A549 treated with DMSO at 1 μM for 4 hours (cell line): ENCODE measurements around the gene SLC15A3. TPM values are rescaled to one million over a fixed set of nuclear protein-coding genes. Genes with fewer than 3 reads are reported as not detected.

Source experiments
- total RNA-seq: library from RNA; stranded (reverse); fragments of 200-300 nt; extraction: Qiagen RNA extraction; gene quantifications from 5 replicates; pipeline ENCODE4 v1.2.3, GENCODE V29; 2022; ENCODE audit warnings: low read depth

Gene SLC15A3
- not detected in 5 replicates for total RNA-seq

DNA sequence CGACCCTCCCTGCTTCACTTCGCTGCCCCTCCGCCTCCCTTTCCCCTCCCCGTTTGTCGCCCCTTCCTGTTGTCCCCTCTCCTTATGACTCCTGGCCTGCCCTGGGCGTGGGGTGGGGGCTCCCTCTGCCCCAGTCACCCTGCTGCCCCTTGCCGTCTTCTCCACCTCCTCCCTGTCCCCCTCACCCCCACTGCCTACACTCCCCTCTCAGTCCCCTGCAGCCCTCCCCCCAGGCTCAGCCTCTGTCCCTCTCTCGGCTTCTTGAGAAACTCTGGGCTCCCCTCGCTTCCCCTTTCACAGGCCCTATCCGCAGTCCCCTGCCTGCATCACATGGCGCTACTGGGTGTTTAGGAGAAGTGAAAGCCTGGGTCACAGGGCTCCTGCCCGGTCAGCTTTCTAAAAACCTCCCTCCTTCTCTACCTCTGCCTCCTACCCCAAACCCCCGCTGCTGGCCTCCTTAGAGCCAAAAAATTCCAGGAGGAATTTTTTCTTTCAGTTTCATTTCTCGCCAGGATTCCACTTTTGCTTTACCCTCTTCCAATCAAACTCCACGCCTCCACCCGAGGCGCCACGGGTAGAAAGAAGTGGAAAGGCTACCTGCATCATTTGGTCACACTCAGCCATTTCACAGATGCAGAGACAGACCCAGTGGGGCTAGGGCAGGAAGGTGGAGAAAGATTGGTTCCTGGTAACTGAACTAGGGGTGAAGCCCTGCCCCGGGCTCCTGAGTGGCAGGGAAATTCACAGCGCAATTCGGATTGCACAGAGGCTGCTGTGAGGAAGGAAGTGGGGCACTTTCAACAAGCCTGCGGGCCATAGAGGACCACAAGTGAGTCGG, at the start of gene SLC15A3:
SLC15A3 (minus strand) TSS at position 273 of the 838 bp plus-strand sequence. CDS start 625 bp downstream, outside the sequence.

DNA sequence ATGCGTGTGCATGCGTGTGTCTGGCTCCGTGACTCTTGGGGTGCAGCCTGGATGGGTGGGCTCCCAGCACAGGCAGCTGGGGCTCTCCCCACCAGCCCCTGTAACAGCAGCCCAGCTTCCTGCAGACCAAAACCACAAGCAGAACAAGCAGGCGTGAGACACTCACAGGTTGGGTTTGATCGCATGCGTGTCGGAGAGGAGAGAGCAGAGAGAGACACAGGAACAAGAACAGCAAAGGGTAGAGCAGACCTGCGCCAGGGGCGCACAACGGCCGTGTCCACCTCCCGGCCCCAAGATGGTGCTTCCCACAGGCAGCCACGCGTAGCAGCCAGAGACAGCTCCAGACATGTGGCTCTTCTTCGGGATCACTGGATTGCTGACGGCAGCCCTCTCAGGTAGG, 19.5 kb upstream of the SLC15A3 start, which contains the start of gene CD6:
CD6 (plus strand) TSS at position 161 of the 400 bp plus-strand sequence; CDS start at position 347, 186 bp downstream.

DNA sequence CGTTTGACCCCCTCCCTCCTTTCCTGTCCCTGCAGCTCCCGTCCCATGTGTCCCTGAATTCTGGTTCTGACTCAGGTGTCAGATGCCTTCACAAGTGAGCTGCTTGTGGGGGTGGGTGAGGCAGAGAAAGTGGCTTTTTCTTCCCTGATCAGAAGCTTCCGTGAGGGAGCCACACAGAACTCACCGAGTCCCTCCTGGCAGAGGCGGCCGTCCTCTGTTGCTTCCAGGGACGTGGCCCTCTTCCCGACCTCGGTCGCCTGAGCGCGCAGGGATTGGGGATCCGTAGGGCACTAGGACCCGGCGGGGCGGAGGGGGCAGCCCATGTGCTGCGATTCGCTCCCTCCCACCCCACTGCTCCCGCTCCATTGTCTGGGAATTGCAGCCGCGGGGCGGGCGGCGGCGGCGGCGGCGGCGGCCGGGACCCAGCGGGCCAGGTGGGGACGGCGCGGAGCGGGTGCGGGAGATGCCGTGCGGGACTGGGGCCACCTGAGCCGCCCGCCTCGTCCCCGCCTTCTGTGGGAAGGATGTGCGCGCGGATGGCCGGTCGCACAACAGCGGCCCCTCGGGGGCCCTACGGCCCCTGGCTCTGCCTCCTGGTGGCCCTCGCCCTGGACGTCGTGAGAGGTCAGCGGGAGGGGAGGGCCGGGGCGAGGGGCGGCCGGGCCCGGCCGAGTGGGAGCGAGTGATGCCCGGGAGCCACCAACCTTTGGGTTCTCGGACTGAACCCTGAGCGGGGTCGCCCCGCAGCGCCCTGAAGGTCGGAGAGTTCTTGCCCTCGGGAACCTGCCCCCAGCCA, 27.7 kb downstream of the SLC15A3 start, which contains the start of gene TMEM132A:
TMEM132A (plus strand) TSS at position 351 of the 796 bp plus-strand sequence; CDS start at position 525, 174 bp downstream.

DNA sequence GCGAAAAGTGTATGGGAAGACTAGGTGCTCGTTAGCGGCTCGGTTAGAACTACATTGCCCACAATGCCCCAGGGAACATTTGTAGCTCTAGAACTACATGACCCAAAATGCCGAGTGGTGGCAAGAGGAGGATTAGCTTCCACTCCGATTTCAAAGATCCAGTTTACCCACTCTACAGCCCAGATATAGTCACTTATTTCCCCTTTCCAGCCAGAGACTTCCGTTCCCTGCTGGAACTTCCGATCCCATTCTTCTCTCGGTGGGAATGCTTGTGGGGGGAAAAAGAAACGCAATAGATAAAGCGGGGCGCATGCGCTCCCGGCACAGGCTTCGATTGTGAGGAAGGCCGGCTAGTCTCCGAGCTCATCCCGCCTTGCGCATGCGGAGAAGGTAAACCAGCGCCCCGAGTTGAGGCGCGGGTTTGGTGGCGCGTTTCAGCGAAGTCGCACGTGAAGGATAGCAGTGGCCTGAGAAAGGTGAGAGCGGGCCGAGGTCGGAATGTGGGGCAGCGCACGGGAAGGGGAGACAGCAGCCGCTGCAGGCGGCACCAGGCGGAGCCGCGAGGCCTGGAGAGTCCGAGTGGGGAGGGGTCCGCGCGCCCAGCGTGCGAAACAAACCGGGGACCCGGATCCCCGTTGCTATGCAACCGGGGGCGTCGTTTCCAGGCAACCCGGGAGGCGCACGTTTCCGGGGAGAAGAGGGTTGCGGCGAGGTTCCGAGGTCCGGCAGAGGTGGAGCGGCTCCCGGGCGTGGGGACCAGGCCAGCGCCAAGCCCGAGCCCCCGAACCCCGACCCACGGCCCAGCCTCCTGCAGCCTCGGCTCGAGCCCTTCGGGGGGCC, 38.0 kb downstream of the SLC15A3 start, which contains the start of gene TMEM109:
TMEM109 (plus strand) TSS at position 366 of the 840 bp plus-strand sequence. CDS start 5,536 bp downstream, outside the sequence.

DNA sequence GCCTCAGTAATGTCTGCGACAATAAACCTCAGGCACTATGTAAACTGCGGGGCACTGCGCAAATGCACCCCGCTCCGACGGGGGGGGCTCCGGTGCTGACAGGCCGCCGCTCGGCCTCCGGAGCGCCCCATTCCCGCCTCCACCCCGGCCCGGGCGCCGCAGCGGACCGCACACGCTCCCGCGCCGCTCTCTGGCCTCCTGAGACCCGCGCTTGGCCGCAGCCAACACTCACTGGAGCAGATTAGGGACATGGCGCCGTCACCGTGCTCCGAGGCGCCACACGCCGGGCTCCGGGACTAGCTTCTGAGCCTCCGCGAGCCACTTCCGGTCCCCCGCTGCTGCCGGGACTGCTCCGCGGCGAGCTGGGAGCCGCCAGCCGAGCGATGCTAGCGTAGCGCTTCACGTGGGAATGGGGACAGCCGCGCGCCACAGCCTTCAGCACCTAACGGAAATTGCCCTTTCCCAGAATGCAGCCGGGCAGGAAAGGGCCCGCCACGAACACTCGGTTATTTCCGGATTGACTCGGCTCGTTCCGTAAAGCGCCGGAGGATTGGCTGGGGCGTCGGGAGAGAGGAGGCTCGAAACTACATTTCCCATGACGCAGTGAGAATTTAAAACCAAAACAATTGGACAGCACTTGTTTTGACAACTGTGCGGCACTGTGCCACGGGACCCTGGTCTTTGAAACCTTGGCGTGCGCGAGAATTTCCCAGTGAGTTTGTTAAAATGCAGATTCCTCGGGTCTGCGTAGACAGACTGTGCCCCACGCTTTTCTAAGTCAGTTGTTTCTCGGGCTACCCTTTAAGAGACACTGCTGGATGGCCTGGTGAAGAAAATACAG, 45.6 kb downstream of the SLC15A3 start, which contains the start of gene PRPF19:
PRPF19 (minus strand) TSS at position 454 of the 841 bp plus-strand sequence; CDS start at position 251, 203 bp downstream.

Other genes with a start within 250 kb of the SLC15A3 start
- not detected in 5 replicates for gene MS4A18, start 227.5 kb downstream of the SLC15A3 start, total RNA-seq
- gene MS4A15, start 195.3 kb downstream of the SLC15A3 start, total RNA-seq: not detected in 5 replicates
- not detected in 5 replicates for gene MS4A10, start 166.8 kb downstream of the SLC15A3 start, total RNA-seq
- gene CCDC86, start 110.1 kb downstream of the SLC15A3 start, total RNA-seq: 92.7 to 113 TPM (median 102 TPM) in 5 replicates
- 0.03 to 0.08 TPM (median 0.07 TPM) in 3 of 5 replicates, not detected in the others for gene PTGDR2, start 96.2 kb downstream of the SLC15A3 start, total RNA-seq
- gene ZP1, start 84.6 kb downstream of the SLC15A3 start, total RNA-seq: 0.09 to 0.58 TPM (median 0.16 TPM) in 5 replicates
- 165 to 207 TPM (median 191 TPM) in 5 replicates for gene PRPF19, start 45.6 kb downstream of the SLC15A3 start, total RNA-seq
- gene TMEM109, start 38.0 kb downstream of the SLC15A3 start, total RNA-seq: 116 to 131 TPM (median 128 TPM) in 5 replicates
- 128 to 202 TPM (median 168 TPM) in 5 replicates for gene TMEM132A, start 27.7 kb downstream of the SLC15A3 start, total RNA-seq
- gene CD6, start 19.5 kb upstream of the SLC15A3 start, total RNA-seq: 0.06 to 0.47 TPM (median 0.15 TPM) in 5 replicates
- not detected in 5 replicates for gene CD5, start 150.3 kb upstream of the SLC15A3 start, total RNA-seq
- gene VPS37C, start 209.2 kb upstream of the SLC15A3 start, total RNA-seq: 15.8 to 20.5 TPM (median 19.2 TPM) in 5 replicates